Tibial nerve (tissue), 4 donors: Measurements from ENCODE around the gene DGKI. TPM values are rescaled to one million over a fixed set of nuclear protein-coding genes. Genes with fewer than 3 reads are reported as not detected.

Experiments
- DNase-seq, 2 donors: peaks; one replicate each; pipeline ENCODE4 v3.0.0-alpha.2; 2019; ENCODE audit warnings: low spot score in 2 of 2
- H3K27ac ChIP-seq, 4 donors: fragments of 200-600 bp; sonication (generic) in 3 of 4; one replicate each; pipeline ENCODE4 v1.5.1; 2017 to 2019; ENCODE audit warnings: mild to moderate bottlenecking in 1 of 4
- H3K27me3 ChIP-seq, 2 donors: fragments of 200-600 bp; sonication (generic) in 1 of 2; one replicate each; pipeline versions ENCODE4 v1.5.1 to v1.6.0; 2017 to 2019
- H3K36me3 ChIP-seq, 3 donors: fragments of 200-600 bp; sonication (generic); one replicate each; pipeline ENCODE4 v1.5.1; 2018 to 2019
- H3K4me1 ChIP-seq, 4 donors: fragments of 200-600 bp; sonication (generic) in 3 of 4; one replicate each; pipeline ENCODE4 v1.5.1; 2017 to 2019
- H3K4me3 ChIP-seq, 4 donors: fragments of 200-600 bp; sonication (generic) in 3 of 4; one replicate each; pipeline ENCODE4 v1.5.1; 2017 to 2019; ENCODE audit warnings: mild to moderate bottlenecking in 1 of 4, moderate library complexity in 1 of 4
- H3K9me3 ChIP-seq, 4 donors: fragments of 200-600 bp; sonication (generic) in 3 of 4; one replicate each; pipeline ENCODE4 v1.5.1; 2017 to 2019
- EP300 ChIP-seq, 2 donors: sonication (generic); formaldehyde crosslinking; IDR thresholded peaks; one replicate each; pipeline ENCODE4 v1.6.1; 2017; ENCODE audit warnings: antibody characterized with exemption in 2 of 2, mild to moderate bottlenecking in 1 of 2
- POLR2A ChIP-seq, 2 donors: fragments of 450-650 bp; IDR thresholded peaks; one replicate each; pipeline ENCODE4 v1.6.1; 2017; ENCODE audit warnings: antibody characterized with exemption in 2 of 2, mild to moderate bottlenecking in 2 of 2, moderate library complexity in 2 of 2
- whole genome bisulfite sequencing, 2 donors: methylation state at CpG; one replicate each; pipeline ENCODE4 v1.1.5; 2018; 5-methylcytosine and 5-hydroxymethylcytosine counted together
- total RNA-seq, 4 donors: library from RNA; depleted of rRNA; stranded (reverse); fragments of >200 nt; gene quantifications; one replicate each; pipeline ENCODE4 v1.1.0, GENCODE V29; 2016
- TF ChIP-seq, protein P1 (sequence below), 5 experiments: fragments of 200-600 bp in 3 of 5; fragments of 450-650 bp in 2 of 5; sonication (generic) in 3 of 5; IDR thresholded peaks; one replicate each; pipeline ENCODE4 v1.5.1; 2016 to 2019; ENCODE audit warnings: antibody characterized with exemption in 5 of 5, mild to moderate bottlenecking in 3 of 5, moderate library complexity in 2 of 5

Gene DGKI
- total RNA-seq, 4 donors from 2014 or later: 0.21 to 2.7 (median 1.7) TPM

DNA sequence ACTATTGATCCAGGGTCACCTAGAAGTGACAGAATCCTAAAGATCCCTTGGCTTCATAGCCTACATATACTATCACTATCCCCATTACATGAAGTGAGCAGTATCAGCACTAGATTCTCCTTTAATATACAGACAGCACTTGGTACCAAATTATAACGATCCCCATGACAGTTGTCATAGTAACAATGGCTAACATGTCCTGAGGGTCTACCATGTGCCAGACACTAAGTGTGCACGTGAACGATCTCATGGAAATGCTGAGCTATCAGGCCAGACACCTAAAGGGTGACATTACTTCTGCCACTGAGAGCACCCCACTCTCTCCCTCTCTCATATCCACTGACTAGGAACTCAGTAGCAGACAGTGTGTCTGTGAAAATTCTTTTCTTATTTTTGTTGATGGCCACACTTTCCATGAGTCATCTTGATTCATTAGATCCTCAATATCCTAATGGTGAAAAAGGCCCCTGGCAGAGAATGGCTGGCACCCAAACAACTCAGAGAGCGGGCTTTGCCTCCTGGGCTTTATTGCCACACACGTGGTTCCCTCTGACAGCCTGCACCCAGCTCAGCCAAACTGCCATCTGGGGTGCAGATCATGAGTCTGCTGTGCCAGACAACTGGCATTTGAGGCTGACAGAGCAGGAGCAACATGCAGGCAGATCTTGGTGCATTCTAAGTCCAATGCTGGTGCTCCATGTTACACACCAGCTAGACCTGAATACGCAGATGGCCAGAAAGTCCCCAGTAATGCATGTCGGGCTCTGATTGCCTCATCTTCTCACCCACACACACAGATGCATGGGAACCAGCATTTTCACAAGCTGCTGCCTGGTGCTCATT, 176.3 kb downstream of the DGKI start:
- Histone ChIP-seq H3K9me3 (no peaks in the 10 kb centered on the region), H3K4me1 (no peaks in the 10 kb centered on the region), H3K27me3 (no peaks in the 10 kb centered on the region), H3K36me3 (no peaks in the 10 kb centered on the region), H3K27ac (no peak overlapping the region), H3K4me3 (no peak overlapping the region)
- TF ChIP-seq POLR2A (IDR thresholded peaks at IDR 0.05) (no peak), EP300 (IDR thresholded peaks at IDR 0.05) (no peak)
- TF ChIP-seq, protein P1, sequence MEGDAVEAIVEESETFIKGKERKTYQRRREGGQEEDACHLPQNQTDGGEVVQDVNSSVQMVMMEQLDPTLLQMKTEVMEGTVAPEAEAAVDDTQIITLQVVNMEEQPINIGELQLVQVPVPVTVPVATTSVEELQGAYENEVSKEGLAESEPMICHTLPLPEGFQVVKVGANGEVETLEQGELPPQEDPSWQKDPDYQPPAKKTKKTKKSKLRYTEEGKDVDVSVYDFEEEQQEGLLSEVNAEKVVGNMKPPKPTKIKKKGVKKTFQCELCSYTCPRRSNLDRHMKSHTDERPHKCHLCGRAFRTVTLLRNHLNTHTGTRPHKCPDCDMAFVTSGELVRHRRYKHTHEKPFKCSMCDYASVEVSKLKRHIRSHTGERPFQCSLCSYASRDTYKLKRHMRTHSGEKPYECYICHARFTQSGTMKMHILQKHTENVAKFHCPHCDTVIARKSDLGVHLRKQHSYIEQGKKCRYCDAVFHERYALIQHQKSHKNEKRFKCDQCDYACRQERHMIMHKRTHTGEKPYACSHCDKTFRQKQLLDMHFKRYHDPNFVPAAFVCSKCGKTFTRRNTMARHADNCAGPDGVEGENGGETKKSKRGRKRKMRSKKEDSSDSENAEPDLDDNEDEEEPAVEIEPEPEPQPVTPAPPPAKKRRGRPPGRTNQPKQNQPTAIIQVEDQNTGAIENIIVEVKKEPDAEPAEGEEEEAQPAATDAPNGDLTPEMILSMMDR (IDR thresholded peaks at IDR 0.05): no peak
- DNase-seq: no peak
- 81 to 89% methylated on average over 7 of the region's 7 CpGs for WGBS, 2 donors

- no peak for DNase-seq
These were observed 177.1 kb downstream of the DGKI start for GRCh38 chr7:137669706-137670105.

DNA sequence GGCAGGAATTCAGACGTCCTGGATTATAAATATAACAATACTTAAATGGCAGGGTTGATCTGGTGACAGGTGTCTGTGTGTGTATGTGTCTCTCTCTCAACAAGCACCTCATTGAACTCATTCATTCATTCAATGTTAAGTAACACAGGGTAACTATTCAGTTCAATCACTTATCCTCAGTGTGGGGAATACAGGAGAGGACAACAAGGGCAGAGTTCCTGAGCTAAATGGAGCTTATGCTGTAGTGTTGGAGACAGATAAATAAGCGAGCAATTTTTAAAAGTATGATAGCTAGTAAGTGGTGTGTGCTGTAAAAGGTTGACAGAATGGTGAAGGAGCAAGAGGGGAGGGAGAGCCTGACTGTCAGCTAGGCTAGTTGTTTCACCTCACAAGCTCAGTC, 178.4 kb downstream of the DGKI start:
- 63 to 68% methylated on average over 2 of the region's 2 CpGs for WGBS, 2 donors
- no peaks in the 10 kb centered on the region for H3K27me3 ChIP-seq
- H3K4me1 ChIP-seq: no peaks in the 10 kb centered on the region
- TF ChIP-seq POLR2A (IDR thresholded peaks at IDR 0.05) (no peak), EP300 (IDR thresholded peaks at IDR 0.05) (no peak)
- TF ChIP-seq, protein P1 (IDR thresholded peaks at IDR 0.05): no peak
- H3K36me3 ChIP-seq: no peaks in the 10 kb centered on the region
- no peak overlapping the region for H3K4me3 ChIP-seq
- no peaks in the 10 kb centered on the region for H3K9me3 ChIP-seq
- DNase-seq: no peak
- no peak overlapping the region for H3K27ac ChIP-seq

More at GRCh38 chr7:137669706-137670105, 177.1 kb downstream of the DGKI start:
- no peak for TF ChIP-seq EP300 (IDR thresholded peaks at IDR 0.05)
- no peak for TF ChIP-seq POLR2A (IDR thresholded peaks at IDR 0.05)
- TF ChIP-seq, protein P1 (IDR thresholded peaks at IDR 0.05): no peak
- no peaks in the 10 kb centered on the region for H3K27me3 ChIP-seq
- H3K4me1 ChIP-seq: no peaks in the 10 kb centered on the region
- no peak overlapping the region for H3K27ac ChIP-seq
- H3K36me3 ChIP-seq: no peaks in the 10 kb centered on the region
- H3K4me3 ChIP-seq: no peak overlapping the region
- WGBS, 2 donors: 36 to 51% methylated on average over 2 of the region's 2 CpGs
- H3K9me3 ChIP-seq: no peaks in the 10 kb centered on the region

DNA sequence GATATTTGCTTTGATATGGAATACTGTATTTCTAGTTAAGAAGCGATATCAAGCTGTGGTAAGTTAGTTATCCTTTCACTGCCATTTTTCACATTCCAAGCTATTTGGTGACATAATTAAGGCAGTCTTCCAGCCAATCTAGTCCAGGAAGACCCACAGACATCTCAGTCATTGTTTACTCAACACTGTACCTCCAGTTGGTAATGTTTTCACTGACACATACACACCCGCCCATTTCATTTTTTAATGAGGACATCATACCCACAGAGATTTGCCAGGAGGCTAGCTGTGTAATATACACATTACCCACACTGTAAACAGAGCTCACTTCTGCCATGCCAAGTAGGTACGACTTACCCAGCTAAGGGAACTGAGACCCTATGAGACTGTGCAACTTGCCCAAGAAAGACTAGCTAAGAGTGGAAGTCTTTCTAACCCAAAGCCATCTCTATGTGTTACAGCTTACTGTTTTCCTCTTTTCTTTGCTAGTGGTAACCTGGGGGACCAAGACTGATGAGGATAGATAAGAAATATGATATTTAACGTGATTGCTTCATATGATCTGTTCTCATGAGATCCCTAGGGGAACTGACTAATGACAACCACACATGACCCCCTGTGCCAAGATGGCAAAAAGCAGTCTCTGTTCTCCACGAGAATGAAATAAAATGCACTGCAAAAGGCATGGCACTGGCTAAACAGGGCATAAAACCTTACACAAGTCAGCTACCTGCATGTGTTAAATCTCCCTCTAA, 179.0 kb downstream of the DGKI start:
- no peaks in the 10 kb centered on the region for H3K36me3 ChIP-seq
- H3K27ac ChIP-seq: no peak overlapping the region
- TF ChIP-seq, protein P1 (IDR thresholded peaks at IDR 0.05): no peak
- no peak for TF ChIP-seq EP300 (IDR thresholded peaks at IDR 0.05)
- TF ChIP-seq POLR2A (IDR thresholded peaks at IDR 0.05): no peak
- DNase-seq: no peak
- no peaks in the 10 kb centered on the region for H3K9me3 ChIP-seq
- no peak overlapping the region for H3K4me3 ChIP-seq
- H3K27me3 ChIP-seq: no peaks in the 10 kb centered on the region
- WGBS, 2 donors: 72 to 78% methylated on average over 5 of the region's 5 CpGs
- no peaks in the 10 kb centered on the region for H3K4me1 ChIP-seq

DNA sequence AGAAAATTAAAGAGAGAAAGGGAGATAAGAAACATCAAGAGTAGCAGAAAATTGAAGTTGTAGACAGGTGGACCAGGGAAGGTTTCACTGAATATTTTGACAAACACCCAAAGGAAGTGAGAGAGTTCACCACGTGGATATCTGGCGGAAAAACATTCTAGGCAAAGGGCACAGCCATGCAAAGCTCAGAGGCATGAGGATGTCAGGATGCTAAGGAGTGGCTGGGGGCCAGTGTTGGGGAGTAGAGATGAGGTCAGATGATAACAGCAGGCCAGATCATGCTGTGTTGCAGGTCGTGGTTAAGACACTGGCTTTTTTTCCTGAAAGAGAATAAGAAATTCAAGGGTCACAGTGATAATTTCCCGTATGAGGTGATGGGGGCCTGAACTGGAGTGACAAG, 181.9 kb downstream of the DGKI start:
- Histone ChIP-seq H3K36me3 (no peaks in the 10 kb centered on the region), H3K9me3 (no peaks in the 10 kb centered on the region), H3K4me3 (no peak overlapping the region), H3K27me3 (no peaks in the 10 kb centered on the region), H3K27ac (no peak overlapping the region), H3K4me1 (no peaks in the 10 kb centered on the region)
- TF ChIP-seq EP300 (IDR thresholded peaks at IDR 0.05): no peak
- DNase-seq: no peak
- WGBS, 2 donors: 31 to 37% methylated on average over 4 of the region's 4 CpGs
